PC-9 (cell line): ENCODE data around the gene SLC8A1. TPM values are rescaled to one million over a fixed set of nuclear protein-coding genes. Genes with fewer than 3 reads are reported as not detected.

ENCODE experiments used
- Bru-seq: library from RNA; stranded (reverse); fragments of 400-500 nt; gene quantifications from one replicate; lab custom pipeline; 2021; lab: Mats Ljungman, UMichigan
- BruChase-seq, 2 experiments: library from RNA; stranded (reverse); fragments of 400-500 nt; gene quantifications; one replicate each; lab custom pipeline; 2021; lab: Mats Ljungman, UMichigan
- BruUV-seq: library from RNA; stranded (reverse); fragments of 400-500 nt; replicated peaks from 2 replicates; lab custom pipeline; 2021; lab: Mats Ljungman, UMichigan
- CTCF ChIA-PET: fragments of 300-600 bp; sonication (Branson Sonifier 250); formaldehyde crosslinking; loops from one replicate; lab custom pipeline; 2022; ENCODE audit warnings: antibody characterized with exemption; lab: Charles Lee
- POLR2A ChIA-PET: fragments of 300-600 bp; sonication (Branson Sonifier 250); formaldehyde crosslinking; loops from one replicate; lab custom pipeline; 2022; ENCODE audit warnings: antibody characterized with exemption; ENCODE audit not compliant: unreplicated experiment; lab: Charles Lee
- DNase-seq, 2 experiments: peaks; one replicate each; pipeline versions ENCODE4 v3.0.0 to v3.0.0-alpha.2; 2015 to 2022; ENCODE audit warnings: mixed read lengths in 1 of 2
- H2AFZ ChIP-seq: fragments of 200-600 bp; sonication (generic); 2 replicates; pipeline ENCODE4 v1.8.1; 2017; ENCODE audit warnings: antibody characterized with exemption
- H3F3A ChIP-seq: fragments of 200-600 bp; sonication (generic); 2 replicates; pipeline ENCODE4 v1.8.1; 2017; ENCODE audit warnings: antibody characterized with exemption, mild to moderate bottlenecking, low read depth; ENCODE audit not compliant: insufficient read depth
- H3K27ac ChIP-seq: fragments of 200-600 bp; sonication (generic); 2 replicates; pipeline ENCODE4 v1.6.1; 2016; ENCODE audit warnings: mixed run types
- H3K27me3 ChIP-seq: fragments of 200-600 bp; sonication (generic); 2 replicates; pipeline ENCODE4 v1.6.1; 2016; ENCODE audit warnings: low read depth, mixed run types; ENCODE audit not compliant: insufficient read depth
- H3K36me3 ChIP-seq: fragments of 200-600 bp; sonication (generic); 2 replicates; pipeline ENCODE4 v1.6.1; 2016; ENCODE audit warnings: low read depth, mixed run types
- H3K4me1 ChIP-seq: fragments of 200-600 bp; sonication (generic); replicated peaks from 2 replicates; pipeline ENCODE4 v1.6.1; 2016; ENCODE audit warnings: mixed run types; ENCODE audit not compliant: insufficient read depth
- H3K4me2 ChIP-seq: fragments of 200-600 bp; sonication (generic); 2 replicates; pipeline ENCODE4 v1.6.1; 2017; ENCODE audit warnings: mixed run types
- H3K4me3 ChIP-seq: fragments of 200-600 bp; sonication (generic); 2 replicates; pipeline ENCODE4 v1.6.1; 2016; ENCODE audit warnings: mixed run types
- H3K79me2 ChIP-seq: fragments of 200-600 bp; sonication (generic); 2 replicates; pipeline ENCODE4 v1.6.1; 2017; ENCODE audit warnings: low read depth, mixed run types
- H3K9me2 ChIP-seq: fragments of 200-600 bp; sonication (generic); 2 replicates; pipeline ENCODE4 v1.8.1; 2017; ENCODE audit warnings: mild to moderate bottlenecking; ENCODE audit not compliant: insufficient read depth
- H3K9me3 ChIP-seq: fragments of 200-600 bp; sonication (generic); 2 replicates; pipeline ENCODE4 v1.8.1; 2016; ENCODE audit warnings: low read depth; ENCODE audit not compliant: insufficient read depth
- H4K20me1 ChIP-seq: fragments of 200-600 bp; sonication (generic); 2 replicates; pipeline ENCODE4 v1.8.1; 2017; ENCODE audit not compliant: insufficient read depth
- CTCF ChIP-seq: fragments of 200-600 bp; sonication (generic); conservative IDR thresholded peaks from 2 replicates; pipeline ENCODE4 v1.6.1; 2017; ENCODE audit warnings: mixed run types, antibody characterized with exemption, mild to moderate bottlenecking, moderate library complexity
- EZH2 ChIP-seq: fragments of 200-600 bp; sonication (generic); IDR thresholded peaks from 2 replicates; pipeline ENCODE4 v1.8.0; 2017; ENCODE audit warnings: antibody characterized with exemption, low read depth
- intact Hi-C: fragments of 100-400 bp; cut with micrococcal nuclease; formaldehyde crosslinking; loops from one replicate; pipeline ENCODE4 v1.10.0; 2022; ENCODE audit not compliant: unreplicated experiment
- long read RNA-seq: library from polyadenylated mRNA; stranded (forward); transcript quantifications from one replicate; pipeline ENCODE4 v2.0.0, GENCODE V29; 2022
- total RNA-seq: library from RNA; stranded (reverse); gene quantifications from 2 replicates; pipeline ENCODE4 v1.2.3, GENCODE V29; 2021

Gene SLC8A1
- total RNA-seq: 6.5 and 13.5 TPM in 2 replicates
- percentile 50 among the genes with signal in this experiment for Bru-seq, nascent RNA
- BruChase-seq, experiment 1, labeled RNA remaining after a 2-hour chase: percentile 51 among the genes with signal in this experiment
- percentile 53 among the genes with signal in this experiment for BruChase-seq, experiment 2, labeled RNA remaining after a 6-hour chase
- long read RNA-seq, partial matches to known transcripts: 0 of 2 reads
- long read RNA-seq, other reads (novel, unspliced or antisense): 2 of 2 reads

DNA sequence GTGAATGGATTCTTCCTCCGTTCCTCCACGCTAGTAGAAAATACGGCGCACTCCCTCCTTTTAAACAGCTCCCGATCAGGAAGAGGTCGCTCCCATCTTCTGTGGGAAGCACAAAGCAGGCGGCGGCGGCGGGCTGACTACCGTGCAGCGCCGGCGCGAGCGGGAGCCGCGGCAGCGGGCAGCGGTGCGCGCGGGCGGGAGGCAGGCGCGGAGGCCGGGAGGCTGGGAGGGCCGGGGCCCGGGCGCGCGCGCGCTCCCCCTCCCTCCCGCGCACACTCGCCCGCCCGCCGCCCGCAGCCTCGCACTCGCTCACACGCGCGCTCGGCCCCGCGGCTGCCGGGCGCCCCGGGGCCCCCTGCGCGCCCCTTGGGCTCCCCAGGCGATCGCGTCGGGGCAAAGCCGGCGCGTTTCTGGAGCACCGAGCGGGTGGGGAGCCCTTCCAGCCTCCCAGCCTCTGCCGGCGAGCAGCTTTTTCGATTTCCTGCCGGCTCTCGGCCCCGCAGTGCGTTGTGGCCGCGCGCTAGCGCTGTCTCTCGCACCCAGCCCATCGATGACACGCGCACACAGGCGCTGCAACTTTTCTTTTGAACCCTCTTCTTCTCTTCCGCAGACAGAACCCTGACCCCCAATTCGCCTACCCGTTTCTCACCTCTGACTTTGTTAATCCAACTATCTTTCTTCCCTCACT is at the start of gene SLC8A1:
Gene SLC8A1 (minus strand): TSS at position 173 of the 688 bp plus-strand sequence.
- Histone ChIP-seq H3K27ac (no peak within 1 kb of the TSS), H4K20me1 (no peaks in the 10 kb centered on the region), H3K9me3 (no peaks in the 10 kb centered on the region), H3K4me2 (peak within 1 kb of the TSS; percentile 77), H3F3A (no peaks in the 10 kb centered on the region), H3K36me3 (no peaks in the 10 kb centered on the region), H3K9me2 (no peaks in the 10 kb centered on the region), H2AFZ (peak within 1 kb of the TSS; percentile 89), H3K4me3 (peak within 1 kb of the TSS; percentile 65), H3K79me2 (no peaks in the 10 kb centered on the region), H3K4me1 (0 out of 2 replicates have a peak, but pooled peaks cover 3% of the 10 kb centered on the region), H3K27me3 (no peaks in the 10 kb centered on the region)
- BruUV-seq: no TSS peak
- CTCF ChIA-PET: interaction anchor here (1.2 kb wide), 1 partner anchor 193 kb away, joined by 3 read pairs; no protein-coding TSS in a partner anchor
- TF ChIP-seq CTCF (no peak), EZH2 (no peak)
- peak in 1 of 2 experiments; percentile 39 for DNase-seq
- POLR2A ChIA-PET: no interaction called here
- intact Hi-C loops: loop anchor here (2.0 to 5.0 kb wide), 2 partner anchors 165 to 207 kb away; no protein-coding TSS in a partner anchor

GRCh38 chr2:40499437-40499836 is 47.5 kb upstream of the SLC8A1 start:
- no peaks in the 10 kb centered on the region for H3F3A ChIP-seq
- no peaks in the 10 kb centered on the region for H3K79me2 ChIP-seq
- H3K9me2 ChIP-seq: no peaks in the 10 kb centered on the region
- CTCF ChIA-PET: no interaction called here
- no peak overlapping the region for H3K4me2 ChIP-seq
- DNase-seq: no peak
- intact Hi-C loops: no loop called here
- H2AFZ ChIP-seq: no peak overlapping the region
- no peak overlapping the region for H3K27ac ChIP-seq
- H3K4me1 ChIP-seq: peaks cover 11% of the 10 kb centered on the region; the same call in 1 of the 2 replicates
- BruUV-seq: no TSS peak
- H3K4me3 ChIP-seq: no peak overlapping the region
- TF ChIP-seq EZH2 (no peak), CTCF (no peak)
- H3K36me3 ChIP-seq: no peaks in the 10 kb centered on the region
- H3K27me3 ChIP-seq: no peaks in the 10 kb centered on the region
- H3K9me3 ChIP-seq: no peaks in the 10 kb centered on the region
- H4K20me1 ChIP-seq: no peaks in the 10 kb centered on the region
- POLR2A ChIA-PET: interaction anchor here (0.5 kb wide), 1 partner anchor 96 kb away, joined by 3 read pairs; no protein-coding TSS in a partner anchor

GRCh38 chr2:40497251-40497859 is 45.5 kb upstream of the SLC8A1 start:
- no peak for DNase-seq
- ChIA-PET CTCF (interaction anchor here (0.6 kb wide), 1 partner anchor 253 kb away, joined by 3 read pairs; no protein-coding TSS in a partner anchor), POLR2A (no interaction called here)
- Histone ChIP-seq H3K4me3 (no peak overlapping the region), H3K36me3 (no peaks in the 10 kb centered on the region), H3K27me3 (no peaks in the 10 kb centered on the region), H3K79me2 (no peaks in the 10 kb centered on the region), H3F3A (no peaks in the 10 kb centered on the region), H3K4me2 (peak overlapping the region; percentile 6; the same call in 1 of the 2 replicates), H3K9me3 (no peaks in the 10 kb centered on the region), H2AFZ (peak overlapping the region; percentile 31; the same call in 1 of the 2 replicates), H4K20me1 (no peaks in the 10 kb centered on the region), H3K27ac (no peak overlapping the region), H3K4me1 (peaks cover 11% of the 10 kb centered on the region; the same call in 1 of the 2 replicates), H3K9me2 (no peaks in the 10 kb centered on the region)
- intact Hi-C loops: no loop called here
- TF ChIP-seq EZH2 (no peak), CTCF (no peak; the same call in 1 of the 2 replicates)
- BruUV-seq: no TSS peak
